GM12878 (cell line): ENCODE results near the gene PKN2. TPM values are rescaled to one million over a fixed set of nuclear protein-coding genes. Genes with fewer than 3 reads are reported as not detected.

Experiments used
- EZH2 ChIP-seq: IDR thresholded peaks from 2 replicates; pipeline ENCODE4 v1.6.1; 2012; ENCODE audit warnings: low read depth, mild to moderate bottlenecking, control low read depth, inconsistent platforms, low read length, borderline replicate concordance; ENCODE audit not compliant: control insufficient read depth
- LARP7 ChIP-seq: fragments of 450-650 bp; IDR thresholded peaks from 2 replicates; pipeline ENCODE4 v1.6.1; 2017; ENCODE audit warnings: mild to moderate bottlenecking
- PAX5 ChIP-seq: IDR thresholded peaks from 2 replicates; pipeline ENCODE4 v1.6.1; 2011; ENCODE audit warnings: low read depth, low read length, borderline replicate concordance
- SREBF1 ChIP-seq: IDR thresholded peaks from 2 replicates; pipeline ENCODE4 v1.6.1; 2012; ENCODE audit warnings: mild to moderate bottlenecking, low read length
- polyA plus RNA-seq, 11 experiments: library from polyadenylated mRNA; depleted of rRNA in 4 of 11; unstranded in 6 of 11; stranded (reverse) in 5 of 11; fragments of >200 nt; fragmentation: Nextera tagmentation in 4 of 11; fragmentation: Illumina TruSeq in 1 of 11; extraction: Ambion mirVana in 4 of 11; extraction: Trizol in 1 of 11; gene quantifications; 1 replicate in 1 of 11; 2 replicates in 10 of 11; pipeline versions ENCODE4 v1.2.1 to v1.2.3, GENCODE V29; 2011 to 2016; ENCODE audit warnings: inconsistent platforms in 2 of 11, missing spikeins in 2 of 11, low read depth in 1 of 11
- total RNA-seq, 4 experiments: library from RNA; depleted of rRNA in 3 of 4; stranded (reverse); fragments of >200 nt in 3 of 4; fragmentation: Illumina TruSeq in 1 of 4; extraction: Trizol in 1 of 4; gene quantifications; 2 replicates each; pipeline versions ENCODE4 v1.2.1 to v1.2.3, GENCODE V29; 2013 to 2021
- TF ChIP-seq, protein P1 (sequence below): IDR thresholded peaks from 2 replicates; pipeline ENCODE4 v1.6.1; 2012; ENCODE audit warnings: improper control_type of control experiment, low read depth, low read length; ENCODE audit not compliant: insufficient replicate concordance
- TF ChIP-seq, protein P2 (sequence below): fragments of 150-350 bp; IDR thresholded peaks from 2 replicates; pipeline ENCODE4 v1.6.1; 2016; ENCODE audit warnings: low read depth, low read length

PKN2 gene
- total and polyA plus RNA-seq, 10 of the 15 experiments (the other 5 are each of a cell fraction or from before 2014, with no cell fraction given) = 2.6 to 18.3 (median 12.9) TPM

DNA sequence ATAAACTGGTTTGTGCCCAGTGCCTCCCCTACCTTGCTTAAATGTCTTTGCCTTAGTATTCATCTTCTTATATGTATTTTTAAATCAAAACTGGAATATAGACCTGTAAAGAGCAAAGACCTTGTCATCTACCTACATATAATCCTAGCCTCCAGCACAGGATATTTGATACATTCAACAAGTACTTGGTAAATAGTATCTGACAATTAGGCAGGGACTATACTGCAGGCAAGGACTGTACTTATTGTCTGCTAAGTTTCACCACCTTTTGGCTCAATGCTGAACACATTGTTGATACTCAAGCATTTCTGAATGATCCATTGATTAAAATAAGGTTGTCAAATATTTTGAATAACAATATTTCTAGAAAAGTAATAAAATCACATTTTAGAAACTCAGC lies 96.4 kb downstream of the PKN2 start (continued):
- TF ChIP-seq, protein P1, sequence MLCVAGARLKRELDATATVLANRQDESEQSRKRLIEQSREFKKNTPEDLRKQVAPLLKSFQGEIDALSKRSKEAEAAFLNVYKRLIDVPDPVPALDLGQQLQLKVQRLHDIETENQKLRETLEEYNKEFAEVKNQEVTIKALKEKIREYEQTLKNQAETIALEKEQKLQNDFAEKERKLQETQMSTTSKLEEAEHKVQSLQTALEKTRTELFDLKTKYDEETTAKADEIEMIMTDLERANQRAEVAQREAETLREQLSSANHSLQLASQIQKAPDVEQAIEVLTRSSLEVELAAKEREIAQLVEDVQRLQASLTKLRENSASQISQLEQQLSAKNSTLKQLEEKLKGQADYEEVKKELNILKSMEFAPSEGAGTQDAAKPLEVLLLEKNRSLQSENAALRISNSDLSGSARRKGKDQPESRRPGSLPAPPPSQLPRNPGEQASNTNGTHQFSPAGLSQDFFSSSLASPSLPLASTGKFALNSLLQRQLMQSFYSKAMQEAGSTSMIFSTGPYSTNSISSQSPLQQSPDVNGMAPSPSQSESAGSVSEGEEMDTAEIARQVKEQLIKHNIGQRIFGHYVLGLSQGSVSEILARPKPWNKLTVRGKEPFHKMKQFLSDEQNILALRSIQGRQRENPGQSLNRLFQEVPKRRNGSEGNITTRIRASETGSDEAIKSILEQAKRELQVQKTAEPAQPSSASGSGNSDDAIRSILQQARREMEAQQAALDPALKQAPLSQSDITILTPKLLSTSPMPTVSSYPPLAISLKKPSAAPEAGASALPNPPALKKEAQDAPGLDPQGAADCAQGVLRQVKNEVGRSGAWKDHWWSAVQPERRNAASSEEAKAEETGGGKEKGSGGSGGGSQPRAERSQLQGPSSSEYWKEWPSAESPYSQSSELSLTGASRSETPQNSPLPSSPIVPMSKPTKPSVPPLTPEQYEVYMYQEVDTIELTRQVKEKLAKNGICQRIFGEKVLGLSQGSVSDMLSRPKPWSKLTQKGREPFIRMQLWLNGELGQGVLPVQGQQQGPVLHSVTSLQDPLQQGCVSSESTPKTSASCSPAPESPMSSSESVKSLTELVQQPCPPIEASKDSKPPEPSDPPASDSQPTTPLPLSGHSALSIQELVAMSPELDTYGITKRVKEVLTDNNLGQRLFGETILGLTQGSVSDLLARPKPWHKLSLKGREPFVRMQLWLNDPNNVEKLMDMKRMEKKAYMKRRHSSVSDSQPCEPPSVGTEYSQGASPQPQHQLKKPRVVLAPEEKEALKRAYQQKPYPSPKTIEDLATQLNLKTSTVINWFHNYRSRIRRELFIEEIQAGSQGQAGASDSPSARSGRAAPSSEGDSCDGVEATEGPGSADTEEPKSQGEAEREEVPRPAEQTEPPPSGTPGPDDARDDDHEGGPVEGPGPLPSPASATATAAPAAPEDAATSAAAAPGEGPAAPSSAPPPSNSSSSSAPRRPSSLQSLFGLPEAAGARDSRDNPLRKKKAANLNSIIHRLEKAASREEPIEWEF = no peak
- TF ChIP-seq LARP7 (no peak), SREBF1 (no peak), PAX5 (no peak), EZH2 (no peak)
- TF ChIP-seq, protein P2, sequence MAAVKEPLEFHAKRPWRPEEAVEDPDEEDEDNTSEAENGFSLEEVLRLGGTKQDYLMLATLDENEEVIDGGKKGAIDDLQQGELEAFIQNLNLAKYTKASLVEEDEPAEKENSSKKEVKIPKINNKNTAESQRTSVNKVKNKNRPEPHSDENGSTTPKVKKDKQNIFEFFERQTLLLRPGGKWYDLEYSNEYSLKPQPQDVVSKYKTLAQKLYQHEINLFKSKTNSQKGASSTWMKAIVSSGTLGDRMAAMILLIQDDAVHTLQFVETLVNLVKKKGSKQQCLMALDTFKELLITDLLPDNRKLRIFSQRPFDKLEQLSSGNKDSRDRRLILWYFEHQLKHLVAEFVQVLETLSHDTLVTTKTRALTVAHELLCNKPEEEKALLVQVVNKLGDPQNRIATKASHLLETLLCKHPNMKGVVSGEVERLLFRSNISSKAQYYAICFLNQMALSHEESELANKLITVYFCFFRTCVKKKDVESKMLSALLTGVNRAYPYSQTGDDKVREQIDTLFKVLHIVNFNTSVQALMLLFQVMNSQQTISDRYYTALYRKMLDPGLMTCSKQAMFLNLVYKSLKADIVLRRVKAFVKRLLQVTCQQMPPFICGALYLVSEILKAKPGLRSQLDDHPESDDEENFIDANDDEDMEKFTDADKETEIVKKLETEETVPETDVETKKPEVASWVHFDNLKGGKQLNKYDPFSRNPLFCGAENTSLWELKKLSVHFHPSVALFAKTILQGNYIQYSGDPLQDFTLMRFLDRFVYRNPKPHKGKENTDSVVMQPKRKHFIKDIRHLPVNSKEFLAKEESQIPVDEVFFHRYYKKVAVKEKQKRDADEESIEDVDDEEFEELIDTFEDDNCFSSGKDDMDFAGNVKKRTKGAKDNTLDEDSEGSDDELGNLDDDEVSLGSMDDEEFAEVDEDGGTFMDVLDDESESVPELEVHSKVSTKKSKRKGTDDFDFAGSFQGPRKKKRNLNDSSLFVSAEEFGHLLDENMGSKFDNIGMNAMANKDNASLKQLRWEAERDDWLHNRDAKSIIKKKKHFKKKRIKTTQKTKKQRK = no peak
- TF ChIP-seq, all 136 proteins: peak for 0
